ENCODE data around the gene ZNF277. TPM values are rescaled to one million over a fixed set of nuclear protein-coding genes. Genes with fewer than 3 reads are reported as not detected.

ZNF277 gene
- total and polyA plus RNA-seq, 2 donors (not counting 3 experiments of a cell fraction or from before 2014, with no cell fraction given) = 7.8 to 22.6 TPM

GRCh38 chr7:112186300-112186699 lies 20.2 kb upstream of the ZNF277 start:
- CTCF ChIA-PET = no interaction called here
- H3K79me2 ChIP-seq (ENCODE audit: control insufficient read depth, insufficient read depth, low read length) = peaks cover 100% of the 10 kb centered on the region
- DNase-seq (ENCODE audit: low read depth, low spot score) = no peak

More at GRCh38 chr7:112186300-112186699, 20.2 kb upstream of the ZNF277 start:
- no peaks in the 10 kb centered on the region for H3K36me3 ChIP-seq (ENCODE audit: control insufficient read depth in 2 of 2, extremely low read depth in 1 of 2, insufficient read depth in 2 of 2, low read length in 2 of 2)
- H3K4me3 ChIP-seq (replicated peaks in 1 of 3; ENCODE audit: insufficient read depth in 1 of 3, low read depth in 1 of 3, low read length in 3 of 3) = no peak overlapping the region
- dilution Hi-C loops (cut with MboI; ENCODE audit: extremely low pct_ligation_motif_present, low sequenced_read_pairs) (no loop called here), intact Hi-C loops (cut with micrococcal nuclease) (loop anchor here (1.0 kb wide), 1 partner anchor 8 kb away; no protein-coding TSS in a partner anchor)
- FAIRE-seq = no peak
- POLR2A ChIA-PET = no interaction called here
- H3K27me3 ChIP-seq (ENCODE audit: control insufficient read depth in 2 of 2, insufficient read depth in 2 of 2, low read length in 2 of 2) = no peaks in the 10 kb centered on the region
- H3K9me1 ChIP-seq (replicated peaks; ENCODE audit: control insufficient read depth, extremely low read depth, insufficient read depth, low read length) = no peaks in the 10 kb centered on the region
- no TSS peak for BruUV-seq (replicated peaks)
- H3K4me1 ChIP-seq (ENCODE audit: control insufficient read depth, extremely low read depth, insufficient read depth, low read length) = peaks cover 87% of the 10 kb centered on the region
- H3K4me2 ChIP-seq (ENCODE audit: insufficient read depth, low read length) = peak overlapping the region; percentile 19
- H3K9ac ChIP-seq (replicated peaks; ENCODE audit: extremely low read depth, insufficient read depth, low read length) = no peak overlapping the region
- no peaks in the 10 kb centered on the region for H4K20me1 ChIP-seq (replicated peaks; ENCODE audit: control insufficient read depth, extremely low read depth, insufficient read depth, low read length)
- no peak overlapping the region for H2AFZ ChIP-seq (ENCODE audit: low read depth, low read length)
- TF ChIP-seq JUN (IDR thresholded peaks at IDR 0.05; ENCODE audit: borderline replicate concordance, insufficient read depth, insufficient read length, low read depth) (no peak), POLR2AphosphoS5 (IDR thresholded peaks at IDR 0.05; ENCODE audit: insufficient read depth, low read depth, low read length) (no peak), FOS (IDR thresholded peaks at IDR 0.05; ENCODE audit: borderline replicate concordance, insufficient read depth, low read length) (no peak), EZH2 (IDR thresholded peaks at IDR 0.05; ENCODE audit: borderline replicate concordance, low read depth, low read length, severe bottlenecking) (no peak), POLR2A (IDR thresholded peaks at IDR 0.05; ENCODE audit: low read depth, low read length) (no peak), GATA2 (IDR thresholded peaks at IDR 0.05; ENCODE audit: insufficient read depth, insufficient read length, low read depth, low read length) (no peak), MYC (IDR thresholded peaks at IDR 0.05; ENCODE audit: low read depth, low read length) (no peak)
- TF ChIP-seq, protein P1, sequence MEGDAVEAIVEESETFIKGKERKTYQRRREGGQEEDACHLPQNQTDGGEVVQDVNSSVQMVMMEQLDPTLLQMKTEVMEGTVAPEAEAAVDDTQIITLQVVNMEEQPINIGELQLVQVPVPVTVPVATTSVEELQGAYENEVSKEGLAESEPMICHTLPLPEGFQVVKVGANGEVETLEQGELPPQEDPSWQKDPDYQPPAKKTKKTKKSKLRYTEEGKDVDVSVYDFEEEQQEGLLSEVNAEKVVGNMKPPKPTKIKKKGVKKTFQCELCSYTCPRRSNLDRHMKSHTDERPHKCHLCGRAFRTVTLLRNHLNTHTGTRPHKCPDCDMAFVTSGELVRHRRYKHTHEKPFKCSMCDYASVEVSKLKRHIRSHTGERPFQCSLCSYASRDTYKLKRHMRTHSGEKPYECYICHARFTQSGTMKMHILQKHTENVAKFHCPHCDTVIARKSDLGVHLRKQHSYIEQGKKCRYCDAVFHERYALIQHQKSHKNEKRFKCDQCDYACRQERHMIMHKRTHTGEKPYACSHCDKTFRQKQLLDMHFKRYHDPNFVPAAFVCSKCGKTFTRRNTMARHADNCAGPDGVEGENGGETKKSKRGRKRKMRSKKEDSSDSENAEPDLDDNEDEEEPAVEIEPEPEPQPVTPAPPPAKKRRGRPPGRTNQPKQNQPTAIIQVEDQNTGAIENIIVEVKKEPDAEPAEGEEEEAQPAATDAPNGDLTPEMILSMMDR (IDR thresholded peaks at IDR 0.05; ENCODE audit: extremely low read depth in 1 of 2, insufficient read depth in 1 of 2, low read depth in 1 of 2, low read length in 2 of 2) = no peak
- TF ChIP-seq, protein P2, sequence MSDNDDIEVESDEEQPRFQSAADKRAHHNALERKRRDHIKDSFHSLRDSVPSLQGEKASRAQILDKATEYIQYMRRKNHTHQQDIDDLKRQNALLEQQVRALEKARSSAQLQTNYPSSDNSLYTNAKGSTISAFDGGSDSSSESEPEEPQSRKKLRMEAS (IDR thresholded peaks at IDR 0.05; ENCODE audit: insufficient read depth, insufficient read length) = no peak
- H3K27ac ChIP-seq (ENCODE audit: insufficient read depth, low read depth, low read length) = peak overlapping the region; percentile 70
- no peaks in the 10 kb centered on the region for H3K9me3 ChIP-seq (replicated peaks; ENCODE audit: control insufficient read depth, insufficient read depth, low read length)

Data from endothelial cell of umbilical vein (primary cell).